K562 (cell line): ENCODE measurements around the gene ICE2. TPM values are rescaled to one million over a fixed set of nuclear protein-coding genes. Genes with fewer than 3 reads are reported as not detected.

Experiments used
- BACH1 ChIP-seq: fragments of 200-800 bp; sonication (Bioruptor generic); IDR thresholded peaks from 2 replicates; pipeline ENCODE4 v1.6.1; 2016; ENCODE audit warnings: missing genetic modification characterization, missing compliant biosample characterization
- BHLHE40 ChIP-seq: IDR thresholded peaks from 2 replicates; pipeline ENCODE4 v1.6.1; 2011; ENCODE audit warnings: low read length, improper control_type of control experiment
- CBFA2T2 ChIP-seq: fragments of 450-650 bp; conservative IDR thresholded peaks from 2 replicates; pipeline ENCODE4 v1.6.1; 2017; ENCODE audit warnings: mild to moderate bottlenecking
- DLX4 ChIP-seq: fragments of 250-450 bp; sonication (Bioruptor Pico); IDR thresholded peaks from 2 replicates; pipeline ENCODE4 v1.6.1; 2021; ENCODE audit warnings: mild to moderate bottlenecking
- E2F3 ChIP-seq: fragments of 250-450 bp; sonication (Bioruptor Pico); IDR thresholded peaks from 2 replicates; pipeline ENCODE4 v1.4.0; 2020; ENCODE audit warnings: mild to moderate bottlenecking
- FOXJ2 ChIP-seq: fragments of 200-800 bp; sonication (Bioruptor generic); IDR thresholded peaks from 2 replicates; pipeline ENCODE4 v1.6.1; 2016; ENCODE audit warnings: missing genetic modification characterization, missing compliant biosample characterization
- HMBOX1 ChIP-seq: sonication (generic); IDR thresholded peaks from 2 replicates; pipeline ENCODE4 v1.6.1; 2016
- HMGN3 ChIP-seq: IDR thresholded peaks from 2 replicates; pipeline ENCODE4 v1.6.1; 2011; ENCODE audit warnings: borderline replicate concordance, low read depth, mild to moderate bottlenecking, mixed read lengths, low read length; ENCODE audit not compliant: insufficient read length; ENCODE audit errors: extremely low read depth
- KDM1A ChIP-seq, 2 experiments: fragments of 450-650 bp; IDR thresholded peaks; 2 replicates each; pipeline ENCODE4 v1.6.1; 2016; ENCODE audit warnings: mild to moderate bottlenecking in 2 of 2
- LEF1 ChIP-seq: fragments of 450-650 bp; IDR thresholded peaks from 2 replicates; pipeline ENCODE4 v1.6.1; 2016; ENCODE audit warnings: mild to moderate bottlenecking
- MEF2D ChIP-seq: conservative IDR thresholded peaks from 2 replicates; pipeline ENCODE4 v1.6.1; 2016; ENCODE audit warnings: low read depth, missing genetic modification characterization, missing compliant biosample characterization
- MYC ChIP-seq, 2 experiments: fragments of 250-450 bp in 1 of 2; sonication (Bioruptor Pico) in 1 of 2; IDR thresholded peaks; 2 replicates each; pipeline versions ENCODE4 v1.5.1 to v1.6.1; 2012 to 2021; ENCODE audit warnings: low read depth in 2 of 2, borderline replicate concordance in 1 of 2, improper control_type of control experiment in 1 of 2, low read length in 1 of 2, mild to moderate bottlenecking in 1 of 2, moderate library complexity in 1 of 2
- NCOA6 ChIP-seq: fragments of 450-650 bp; IDR thresholded peaks from 2 replicates; pipeline ENCODE4 v1.6.1; 2017; ENCODE audit warnings: mild to moderate bottlenecking
- NFIC ChIP-seq: fragments of 450-650 bp; IDR thresholded peaks from 2 replicates; pipeline ENCODE4 v1.6.1; 2017; ENCODE audit warnings: mild to moderate bottlenecking, inconsistent platforms
- NKRF ChIP-seq: fragments of 450-650 bp; IDR thresholded peaks from 2 replicates; pipeline ENCODE4 v1.6.1; 2016; ENCODE audit warnings: borderline replicate concordance
- PHF20 ChIP-seq: fragments of 450-650 bp; IDR thresholded peaks from 2 replicates; pipeline ENCODE4 v1.6.1; 2018; ENCODE audit not compliant: partially characterized antibody
- POLR2AphosphoS5 ChIP-seq: IDR thresholded peaks from 2 replicates; pipeline ENCODE4 v1.6.1; 2011; ENCODE audit warnings: mild to moderate bottlenecking, low read depth, low read length, moderate library complexity; ENCODE audit not compliant: control insufficient read depth, insufficient read depth
- PPARD ChIP-seq: fragments of 250-450 bp; sonication (Bioruptor Pico); IDR thresholded peaks from 2 replicates; pipeline ENCODE4 v1.8.0; 2022; ENCODE audit warnings: inconsistent platforms, mild to moderate bottlenecking, moderate library complexity
- SMARCE1 ChIP-seq: fragments of 450-650 bp; IDR thresholded peaks from 2 replicates; pipeline ENCODE4 v1.7.1; 2016; ENCODE audit warnings: mild to moderate bottlenecking
- TAL1 ChIP-seq: fragments of 450-650 bp; IDR thresholded peaks from 2 replicates; pipeline ENCODE4 v1.6.1; 2016; ENCODE audit warnings: mild to moderate bottlenecking
- TBP ChIP-seq: optimal IDR thresholded peaks from 2 replicates; pipeline ENCODE3; 2011; ENCODE audit warnings: low read depth, low read length, improper control_type of control experiment
- ZNF224 ChIP-seq: sonication (generic); formaldehyde crosslinking; IDR thresholded peaks from 2 replicates; pipeline ENCODE4 v1.8.0; 2022; ENCODE audit warnings: mild to moderate bottlenecking, missing genetic modification reagents
- ZNF507 ChIP-seq: conservative IDR thresholded peaks from 2 replicates; pipeline ENCODE4 v1.6.1; 2017; ENCODE audit warnings: missing genetic modification characterization, missing compliant biosample characterization
- polyA plus RNA-seq, 8 experiments: library from polyadenylated mRNA; depleted of rRNA in 4 of 8; stranded (reverse) in 5 of 8; unstranded in 3 of 8; fragments of >200 nt; fragmentation: Nextera tagmentation in 2 of 8; fragmentation: Illumina TruSeq in 1 of 8; extraction: Ambion mirVana in 2 of 8; extraction: Trizol in 1 of 8; gene quantifications; 2 replicates each; pipeline versions ENCODE4 v1.2.1 to v1.2.3, GENCODE V29; 2011 to 2014; ENCODE audit warnings: inconsistent platforms in 1 of 8, missing spikeins in 1 of 8
- total RNA-seq, 7 experiments: library from RNA; depleted of rRNA in 6 of 7; stranded (reverse); fragments of >200 nt in 6 of 7; fragmentation: Illumina TruSeq in 2 of 7; extraction: Trizol in 2 of 7; gene quantifications; 2 replicates each; pipeline versions ENCODE4 v1.2.1 to v1.2.3, GENCODE V29; 2011 to 2021; ENCODE audit warnings: low replicate concordance in 1 of 7
- TF ChIP-seq, protein P1 (sequence below): fragments of 450-650 bp; IDR thresholded peaks from 2 replicates; pipeline ENCODE4 v1.6.1; 2018; ENCODE audit warnings: mild to moderate bottlenecking, low read depth; ENCODE audit not compliant: partially characterized antibody
- TF ChIP-seq, protein P2 (sequence below): sonication (generic); formaldehyde crosslinking; IDR thresholded peaks from 2 replicates; pipeline ENCODE4 v1.8.1; 2022; ENCODE audit warnings: missing genetic modification reagents

Gene ICE2
- total and polyA plus RNA-seq, 9 of the 15 experiments (the other 6 are each of a cell fraction or from before 2014, with no cell fraction given), result 21.8 to 87.9 (median 58.1) TPM

DNA sequence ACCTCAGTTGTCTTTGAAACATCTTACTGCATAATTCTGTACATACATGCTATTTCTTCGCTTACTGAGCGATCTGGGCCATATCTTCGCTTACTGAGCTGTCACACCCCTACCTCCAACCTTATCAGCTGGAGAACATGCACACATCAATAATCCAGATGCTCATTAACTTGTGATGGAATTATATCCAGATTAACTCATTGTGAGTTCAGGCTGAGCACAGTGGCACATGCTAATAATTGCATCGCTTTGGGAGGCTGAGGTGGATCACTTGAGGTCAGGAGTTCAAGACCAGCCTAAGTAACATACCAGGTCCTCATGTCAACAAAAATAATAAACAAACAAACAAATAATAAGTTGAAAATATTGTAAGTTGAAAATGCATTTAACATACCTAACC lies 61.8 kb downstream of the ICE2 start (continued):
- TF ChIP-seq MYC (IDR thresholded peaks at IDR 0.05; ENCODE audit: low read depth, low read length), result no peak
- TF ChIP-seq MYC (CRISPR knock-in tag; IDR thresholded peaks at IDR 0.05; ENCODE audit: borderline replicate concordance, low read depth), result no peak
- TF ChIP-seq HMBOX1, result no peak
- TF ChIP-seq NKRF, result no peak
- peak; percentile 35; the same call in 1 of the 2 replicates for TF ChIP-seq SMARCE1
- TF ChIP-seq FOXJ2, result no peak
- no peak for TF ChIP-seq LEF1
- TF ChIP-seq NFIC, result peak; percentile 40; the same call in 1 of the 2 replicates
- TF ChIP-seq E2F3, result no peak
- TF ChIP-seq ZNF507 (tag), result no peak
- no peak for TF ChIP-seq NCOA6
- TF ChIP-seq KDM1A (IDR thresholded peaks at IDR 0.05), result peak; percentile 34 to 43; a peak in 2 of 4 replicates
- no peak for TF ChIP-seq PHF20
- TF ChIP-seq TBP, result peak; percentile 57
- no peak for TF ChIP-seq BACH1 (tag)
- TF ChIP-seq, protein P1, sequence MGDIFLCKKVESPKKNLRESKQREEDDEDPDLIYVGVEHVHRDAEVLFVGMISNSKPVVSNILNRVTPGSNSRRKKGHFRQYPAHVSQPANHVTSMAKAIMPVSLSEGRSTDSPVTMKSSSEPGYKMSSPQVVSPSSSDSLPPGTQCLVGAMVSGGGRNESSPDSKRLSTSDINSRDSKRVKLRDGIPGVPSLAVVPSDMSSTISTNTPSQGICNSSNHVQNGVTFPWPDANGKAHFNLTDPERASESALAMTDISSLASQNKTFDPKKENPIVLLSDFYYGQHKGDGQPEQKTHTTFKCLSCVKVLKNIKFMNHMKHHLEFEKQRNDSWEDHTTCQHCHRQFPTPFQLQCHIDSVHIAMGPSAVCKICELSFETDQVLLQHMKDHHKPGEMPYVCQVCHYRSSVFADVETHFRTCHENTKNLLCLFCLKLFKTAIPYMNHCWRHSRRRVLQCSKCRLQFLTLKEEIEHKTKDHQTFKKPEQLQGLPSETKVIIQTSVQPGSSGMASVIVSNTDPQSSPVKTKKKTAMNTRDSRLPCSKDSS, result no peak
- peak; percentile 54; the same call in 1 of the 2 replicates for TF ChIP-seq POLR2AphosphoS5
- peak; percentile 47 for TF ChIP-seq BHLHE40
- no peak for TF ChIP-seq MEF2D
- peak; percentile 82 for TF ChIP-seq TAL1
- no peak for TF ChIP-seq HMGN3
- no peak for TF ChIP-seq PPARD (CRISPR knock-in tag)
- TF ChIP-seq DLX4, result no peak
- no peak for TF ChIP-seq ZNF224
- TF ChIP-seq CBFA2T2, result peak; percentile 77
- TF ChIP-seq, protein P2, sequence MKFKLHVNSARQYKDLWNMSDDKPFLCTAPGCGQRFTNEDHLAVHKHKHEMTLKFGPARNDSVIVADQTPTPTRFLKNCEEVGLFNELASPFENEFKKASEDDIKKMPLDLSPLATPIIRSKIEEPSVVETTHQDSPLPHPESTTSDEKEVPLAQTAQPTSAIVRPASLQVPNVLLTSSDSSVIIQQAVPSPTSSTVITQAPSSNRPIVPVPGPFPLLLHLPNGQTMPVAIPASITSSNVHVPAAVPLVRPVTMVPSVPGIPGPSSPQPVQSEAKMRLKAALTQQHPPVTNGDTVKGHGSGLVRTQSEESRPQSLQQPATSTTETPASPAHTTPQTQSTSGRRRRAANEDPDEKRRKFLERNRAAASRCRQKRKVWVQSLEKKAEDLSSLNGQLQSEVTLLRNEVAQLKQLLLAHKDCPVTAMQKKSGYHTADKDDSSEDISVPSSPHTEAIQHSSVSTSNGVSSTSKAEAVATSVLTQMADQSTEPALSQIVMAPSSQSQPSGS (CRISPR knock-in tag), result no peak
